LNCaP clone FGC (cell line): ENCODE data around the gene CDC42EP3.

Experiments
- DNase-seq: peaks from one replicate; pipeline ENCODE4 v3.0.0-alpha.2; 2011; ENCODE audit warnings: low read depth
- H3K4me3 ChIP-seq: 2 replicates; pipeline ENCODE4 v1.5.1; 2011; ENCODE audit warnings: mild to moderate bottlenecking, low read depth, low read length, control low read depth
- TF ChIP-seq, protein P1 (sequence below): IDR thresholded peaks from 2 replicates; pipeline ENCODE4 v1.5.1; 2012; ENCODE audit warnings: mild to moderate bottlenecking; ENCODE audit not compliant: control insufficient read depth, insufficient read depth; ENCODE audit errors: extremely low read depth

Gene CDC42EP3, protein sequence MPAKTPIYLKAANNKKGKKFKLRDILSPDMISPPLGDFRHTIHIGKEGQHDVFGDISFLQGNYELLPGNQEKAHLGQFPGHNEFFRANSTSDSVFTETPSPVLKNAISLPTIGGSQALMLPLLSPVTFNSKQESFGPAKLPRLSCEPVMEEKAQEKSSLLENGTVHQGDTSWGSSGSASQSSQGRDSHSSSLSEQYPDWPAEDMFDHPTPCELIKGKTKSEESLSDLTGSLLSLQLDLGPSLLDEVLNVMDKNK

DNA sequence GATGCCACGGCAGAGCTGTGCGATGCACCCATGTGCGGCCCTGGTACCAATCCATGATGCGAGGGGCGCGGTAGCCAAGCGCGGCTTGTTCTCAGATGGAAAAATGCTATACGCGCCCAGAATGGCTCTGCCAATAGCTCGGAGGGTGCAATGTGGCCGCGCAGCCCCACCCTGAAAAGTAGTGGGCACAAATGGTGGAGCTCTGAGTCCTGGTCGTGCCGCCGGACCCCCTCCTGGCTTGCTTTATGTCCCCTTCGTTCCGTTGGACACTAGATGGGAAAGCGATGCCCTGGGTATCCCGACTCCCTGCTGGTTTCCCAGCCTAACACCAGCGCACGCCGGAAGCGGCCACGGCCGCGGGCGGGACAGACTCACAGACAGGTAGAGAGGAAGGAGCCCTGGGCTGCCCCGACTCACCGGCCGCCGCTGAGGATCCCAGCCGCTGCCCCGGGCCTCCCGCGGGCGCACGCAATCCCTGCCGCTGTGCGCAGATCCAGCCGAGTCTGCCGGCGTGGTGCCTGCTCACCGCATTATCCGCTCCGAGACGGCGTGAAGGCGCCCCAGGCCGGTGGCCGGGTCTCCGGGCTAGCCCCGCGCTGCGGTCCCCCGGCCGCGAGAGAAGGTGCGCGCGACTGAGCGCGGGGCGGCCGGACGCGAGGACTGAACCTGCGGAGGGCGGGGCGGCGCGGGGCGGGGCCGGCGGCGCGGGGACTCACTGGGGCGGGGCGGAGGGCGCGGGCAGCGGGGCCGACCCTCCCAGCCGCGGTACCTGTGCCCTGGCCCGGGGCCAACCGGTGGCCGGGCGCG, at the start of gene CDC42EP3:
CDC42EP3 (minus strand) TSS at position 634 of the 807 bp plus-strand sequence. CDS start 25,055 bp downstream, outside the sequence.
- peak within 1 kb of the TSS; percentile 77 for H3K4me3 ChIP-seq
- DNase-seq, result no peak
- TF ChIP-seq, protein P1, sequence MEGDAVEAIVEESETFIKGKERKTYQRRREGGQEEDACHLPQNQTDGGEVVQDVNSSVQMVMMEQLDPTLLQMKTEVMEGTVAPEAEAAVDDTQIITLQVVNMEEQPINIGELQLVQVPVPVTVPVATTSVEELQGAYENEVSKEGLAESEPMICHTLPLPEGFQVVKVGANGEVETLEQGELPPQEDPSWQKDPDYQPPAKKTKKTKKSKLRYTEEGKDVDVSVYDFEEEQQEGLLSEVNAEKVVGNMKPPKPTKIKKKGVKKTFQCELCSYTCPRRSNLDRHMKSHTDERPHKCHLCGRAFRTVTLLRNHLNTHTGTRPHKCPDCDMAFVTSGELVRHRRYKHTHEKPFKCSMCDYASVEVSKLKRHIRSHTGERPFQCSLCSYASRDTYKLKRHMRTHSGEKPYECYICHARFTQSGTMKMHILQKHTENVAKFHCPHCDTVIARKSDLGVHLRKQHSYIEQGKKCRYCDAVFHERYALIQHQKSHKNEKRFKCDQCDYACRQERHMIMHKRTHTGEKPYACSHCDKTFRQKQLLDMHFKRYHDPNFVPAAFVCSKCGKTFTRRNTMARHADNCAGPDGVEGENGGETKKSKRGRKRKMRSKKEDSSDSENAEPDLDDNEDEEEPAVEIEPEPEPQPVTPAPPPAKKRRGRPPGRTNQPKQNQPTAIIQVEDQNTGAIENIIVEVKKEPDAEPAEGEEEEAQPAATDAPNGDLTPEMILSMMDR, result no peak

DNA sequence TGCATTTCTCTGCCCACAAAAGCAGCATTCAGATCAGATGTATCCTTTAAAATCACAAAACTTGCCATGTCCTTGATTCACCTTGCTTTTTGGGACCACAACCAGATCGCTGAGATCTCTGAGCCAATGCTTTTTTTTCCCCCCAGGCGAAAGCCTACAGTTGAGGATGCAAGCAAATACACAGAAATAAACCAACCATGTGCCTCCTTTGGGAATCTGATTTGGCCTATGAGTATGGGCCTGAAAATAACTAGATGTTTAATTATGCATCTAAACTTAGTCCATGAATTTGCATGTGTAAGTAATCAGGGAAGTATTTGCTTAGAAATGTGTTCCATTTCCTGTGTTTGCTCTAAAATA, 49.7 kb upstream of the CDC42EP3 start:
- H3K4me3 ChIP-seq, result no peak overlapping the region
- TF ChIP-seq, protein P1, result no peak
- DNase-seq, result no peak

DNA sequence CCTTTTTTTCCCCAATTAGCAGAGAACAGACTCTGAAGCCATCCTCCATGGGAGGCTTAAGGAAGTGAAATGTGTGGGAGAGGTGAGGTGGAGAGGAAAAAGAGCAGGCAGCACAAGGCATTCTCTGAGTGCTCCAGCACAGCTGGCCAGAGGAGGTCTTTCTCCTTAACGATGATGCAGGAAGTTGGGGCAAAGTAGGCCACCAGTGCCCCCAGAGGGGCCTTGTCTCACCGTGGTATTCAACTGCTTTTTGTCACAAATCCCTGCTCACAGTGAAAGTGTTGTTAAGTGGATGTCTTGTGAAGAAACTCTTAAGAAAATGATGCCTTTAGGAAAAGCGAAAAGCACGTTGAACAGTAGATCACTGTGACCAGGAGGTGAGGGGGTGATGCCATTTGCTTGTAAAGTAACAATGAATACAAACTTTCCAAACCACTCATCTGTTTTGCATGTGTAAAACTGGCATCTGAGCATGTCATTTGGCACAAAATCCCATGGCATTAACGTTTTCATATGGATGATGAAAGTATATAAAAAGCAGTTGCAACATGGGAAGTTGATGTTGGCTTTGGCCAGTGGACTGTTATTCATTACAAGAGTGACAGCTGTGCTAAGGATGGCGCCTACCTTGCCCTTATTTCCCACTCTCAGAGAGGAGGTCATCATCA, 49.2 kb upstream of the CDC42EP3 start:
- TF ChIP-seq, protein P1, result no peak
- H3K4me3 ChIP-seq, result no peak overlapping the region
- DNase-seq, result no peak

DNA sequence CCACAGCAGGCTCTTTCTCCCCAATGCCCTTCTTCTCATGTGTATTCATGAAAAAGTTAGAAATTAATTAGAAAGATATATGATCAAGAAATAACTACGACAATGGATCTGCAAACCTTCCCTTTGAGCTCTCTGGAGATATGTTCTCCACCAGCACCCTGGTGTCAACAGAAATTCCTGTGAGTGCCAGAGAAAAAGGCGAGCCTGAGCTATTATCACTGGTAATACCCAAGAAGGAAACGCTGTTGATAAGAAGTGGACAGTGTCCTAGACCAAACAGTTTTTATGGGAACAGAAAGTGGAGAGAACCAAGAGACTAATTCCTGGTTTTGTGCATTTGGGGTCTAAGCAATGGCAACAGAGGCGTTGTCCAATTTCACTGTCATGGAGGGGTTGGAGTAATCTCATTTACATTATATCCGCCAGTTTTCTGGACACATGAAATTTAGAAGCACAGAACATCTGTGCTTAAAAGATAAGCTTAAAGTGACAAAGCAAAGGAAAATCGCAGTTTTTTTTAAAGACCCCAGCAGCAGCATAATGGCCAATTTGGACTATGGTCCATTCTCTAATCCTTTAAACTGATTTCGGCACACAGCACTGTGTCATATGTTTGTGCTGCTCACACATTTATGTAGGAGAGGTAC, 47.2 kb upstream of the CDC42EP3 start:
- TF ChIP-seq, protein P1, result no peak
- H3K4me3 ChIP-seq, result no peak overlapping the region
- no peak for DNase-seq

DNA sequence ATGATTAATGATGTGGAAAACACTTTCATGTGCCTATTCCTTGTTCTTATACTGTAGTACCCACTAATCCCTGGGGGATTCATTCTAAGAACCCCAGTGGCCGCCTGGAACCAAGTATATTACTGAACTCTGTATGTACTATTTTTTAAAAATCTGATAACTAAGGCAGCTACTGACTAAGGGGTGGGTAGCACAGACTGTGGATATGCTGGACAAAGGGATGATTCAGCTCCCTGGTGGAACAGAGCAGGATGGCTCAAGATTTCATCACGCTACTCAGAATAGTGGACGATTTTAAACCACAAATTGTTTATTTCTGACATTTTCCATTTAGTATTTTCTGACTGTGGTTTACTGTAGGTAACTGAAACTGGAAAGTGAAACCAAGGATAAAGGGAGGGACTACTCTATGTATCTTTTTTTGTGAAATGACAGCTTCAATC, 41.8 kb upstream of the CDC42EP3 start:
- TF ChIP-seq, protein P1, result no peak
- no peak overlapping the region for H3K4me3 ChIP-seq
- DNase-seq, result no peak

DNA sequence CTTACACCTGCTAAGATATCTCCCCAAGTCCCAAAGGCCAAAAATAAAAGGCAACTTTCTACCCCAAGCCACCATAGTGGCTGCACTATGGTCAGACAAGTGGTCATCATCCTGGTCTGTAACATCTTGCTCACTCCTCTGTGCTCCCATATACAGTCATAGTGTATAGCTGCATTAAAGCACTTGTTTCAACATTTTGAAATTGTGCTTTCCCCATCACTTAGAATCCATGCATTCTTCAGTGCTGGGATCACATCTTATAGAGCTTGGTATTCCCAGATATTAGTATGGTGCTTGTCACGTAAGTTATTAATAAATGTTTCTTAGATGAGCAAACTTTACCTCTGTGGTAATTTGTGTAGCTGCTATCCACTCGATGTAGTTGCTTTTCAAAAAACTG, 40.4 kb upstream of the CDC42EP3 start:
- TF ChIP-seq, protein P1, result no peak
- DNase-seq, result no peak

More for the DNA sequence above, 40.4 kb upstream of the CDC42EP3 start:
- H3K4me3 ChIP-seq, result no peak overlapping the region
